Stimulated activated CD4-positive, alpha-beta T cell treated with anti-CD3 and anti-CD28 coated beads, TNF-alpha, amount 100 ng/mL, for 1 hour (primary cell): ENCODE measurements around the gene CCL1.

ENCODE experiments used
- DNase-seq, 3 donors: peaks; one replicate each; pipeline ENCODE4 v3.0.0-alpha.2; 2020; ENCODE audit warnings: low read depth in 3 of 3, low spot score in 1 of 3

Gene CCL1

DNA sequence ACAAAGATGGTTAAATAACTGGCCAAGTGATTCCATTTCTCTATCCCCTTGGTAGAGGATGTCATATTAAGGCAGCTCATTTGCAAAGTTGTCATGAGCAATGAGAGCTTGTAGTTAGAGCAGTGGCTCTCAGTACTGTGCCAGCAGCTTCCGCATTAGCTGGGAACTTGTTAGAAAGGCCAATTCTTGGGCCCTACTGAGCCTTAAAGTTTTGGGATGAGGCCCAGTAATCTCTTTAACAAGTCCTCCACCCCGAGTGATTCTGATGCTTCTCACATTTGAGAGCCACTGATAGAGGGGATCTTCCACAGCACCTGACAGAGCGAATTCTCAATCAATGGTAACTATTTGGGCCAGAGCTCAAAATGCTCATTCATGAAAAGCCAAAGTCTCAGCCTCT, 20.2 kb upstream of the CCL1 start:
- DNase-seq, result no peak

DNA sequence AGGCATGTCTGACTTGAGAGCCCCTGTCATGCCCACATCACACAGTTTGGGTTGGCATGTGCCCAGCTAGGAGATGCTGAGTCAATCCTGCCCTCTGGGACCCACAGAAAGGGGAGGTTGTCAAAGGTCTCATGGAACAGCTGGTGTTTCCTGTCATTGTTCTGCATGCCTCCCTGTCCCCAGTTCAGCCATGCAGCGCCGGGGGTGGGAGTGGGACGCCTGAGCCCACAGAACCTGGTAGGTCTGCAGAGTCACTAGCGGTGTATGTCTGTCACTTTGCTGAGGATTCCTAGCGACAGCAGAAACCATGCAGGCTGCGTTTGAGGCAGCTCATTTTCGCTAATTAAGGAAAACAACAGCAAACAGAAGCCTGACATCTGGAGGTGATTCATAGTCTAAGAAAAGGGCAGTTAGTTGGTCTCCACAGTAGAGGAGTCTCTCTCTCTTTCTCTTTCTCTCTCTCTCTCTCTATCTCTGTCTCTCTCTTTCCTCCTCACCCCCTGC, 19.6 kb upstream of the CCL1 start:
- no peak for DNase-seq

DNA sequence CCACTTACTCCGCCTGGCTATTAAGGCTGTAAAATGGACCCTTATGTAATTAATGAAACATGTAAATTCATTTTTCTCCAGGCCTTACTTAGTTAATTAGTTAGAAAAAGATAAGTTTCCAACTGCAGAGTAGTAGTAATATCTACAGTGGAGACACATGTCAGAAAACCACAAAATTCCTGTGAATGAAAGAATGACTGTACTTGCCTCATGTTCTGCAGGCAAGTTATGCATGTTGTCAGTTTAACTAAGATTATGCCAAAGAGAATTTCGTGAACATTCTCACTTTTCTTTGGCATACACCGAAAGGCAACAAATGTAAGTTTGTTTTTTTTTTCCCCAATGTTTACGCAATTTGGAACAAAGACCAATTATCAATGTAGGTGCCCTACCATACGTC, 16.8 kb upstream of the CCL1 start:
- DNase-seq, result no peak

DNA sequence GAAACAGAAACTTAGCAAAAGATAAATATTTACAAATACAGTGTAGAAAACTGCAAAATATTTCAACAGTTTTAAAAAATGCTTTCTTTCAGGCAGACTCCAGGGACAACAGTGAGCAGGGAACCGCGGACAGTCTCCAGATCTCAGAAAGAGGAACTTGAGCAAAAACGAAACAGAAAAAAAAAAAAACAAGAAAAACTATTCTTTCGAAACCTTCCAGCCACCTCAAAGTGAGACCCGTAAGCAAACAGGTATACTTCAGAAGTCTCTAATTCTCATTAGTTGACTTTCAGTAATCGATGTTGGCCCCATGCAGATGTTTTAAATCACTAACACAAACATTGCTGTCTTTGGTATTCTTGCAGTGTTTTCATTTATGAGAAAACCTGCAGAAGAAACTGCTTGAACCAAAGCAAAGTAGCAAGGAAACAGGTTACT, 15.7 kb upstream of the CCL1 start:
- DNase-seq, result no peak

DNA sequence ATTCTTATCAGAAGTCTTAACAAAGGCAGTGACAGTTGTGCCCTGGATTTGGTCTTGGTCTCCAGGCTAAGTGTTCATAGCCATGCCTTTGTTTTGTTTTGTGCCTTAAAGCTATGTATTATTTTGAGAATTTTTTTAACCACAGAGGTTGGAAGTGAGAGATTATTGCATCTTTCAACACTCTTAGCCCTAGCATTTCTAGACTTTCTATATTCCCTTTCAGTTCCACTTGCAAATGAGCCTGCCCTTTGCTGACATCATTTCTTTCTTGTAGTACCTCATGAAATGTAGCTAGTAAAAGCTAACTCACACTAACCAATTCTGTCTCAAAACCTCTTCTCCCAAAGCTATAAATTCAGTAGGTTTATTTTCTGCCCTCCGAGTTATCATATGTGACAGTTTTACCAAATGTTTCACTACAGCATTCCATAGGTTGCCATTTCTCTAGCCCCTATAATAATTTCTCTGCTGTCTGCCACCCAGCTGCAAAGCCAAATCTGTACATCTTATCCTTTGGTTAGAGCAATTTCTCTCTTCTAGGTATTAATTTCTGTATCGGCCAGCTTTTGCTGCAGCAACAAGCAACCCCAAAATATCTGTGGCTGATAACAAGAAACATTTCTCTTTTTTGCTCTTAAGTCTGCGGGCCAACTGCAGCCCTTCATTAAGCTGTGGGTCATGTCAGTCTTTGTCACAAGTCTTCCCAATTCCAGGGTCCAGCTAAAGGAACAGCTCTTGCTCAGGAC, 14.2 kb upstream of the CCL1 start:
- DNase-seq, result no peak

DNA sequence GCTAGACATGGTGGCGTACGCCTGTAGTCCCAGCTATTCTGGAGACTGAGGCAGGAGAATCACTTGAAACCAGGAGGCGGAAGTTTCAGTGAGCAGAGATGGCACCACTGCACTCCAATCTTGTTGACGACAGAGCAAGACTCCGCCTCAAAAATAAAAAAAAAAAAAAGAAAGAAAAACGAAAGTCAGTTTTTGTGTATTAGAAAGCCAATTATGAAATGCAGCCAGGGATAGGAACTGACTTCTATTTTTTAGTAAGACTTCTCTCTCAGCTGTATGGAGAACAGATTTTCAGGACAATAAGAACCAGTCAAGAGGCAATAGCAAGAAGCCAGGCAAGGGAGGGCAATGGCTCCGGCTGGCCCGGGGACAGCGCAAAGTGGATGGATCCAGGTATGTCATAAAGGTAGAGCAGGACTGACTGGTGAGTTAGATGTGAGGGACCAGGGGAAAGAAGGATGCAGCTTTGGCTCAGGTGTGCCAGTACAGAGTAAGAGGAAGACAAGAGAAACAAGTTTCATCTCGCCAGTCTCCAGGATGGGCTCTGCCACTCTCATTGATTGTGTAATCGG, 12.5 kb upstream of the CCL1 start:
- no peak for DNase-seq

DNA sequence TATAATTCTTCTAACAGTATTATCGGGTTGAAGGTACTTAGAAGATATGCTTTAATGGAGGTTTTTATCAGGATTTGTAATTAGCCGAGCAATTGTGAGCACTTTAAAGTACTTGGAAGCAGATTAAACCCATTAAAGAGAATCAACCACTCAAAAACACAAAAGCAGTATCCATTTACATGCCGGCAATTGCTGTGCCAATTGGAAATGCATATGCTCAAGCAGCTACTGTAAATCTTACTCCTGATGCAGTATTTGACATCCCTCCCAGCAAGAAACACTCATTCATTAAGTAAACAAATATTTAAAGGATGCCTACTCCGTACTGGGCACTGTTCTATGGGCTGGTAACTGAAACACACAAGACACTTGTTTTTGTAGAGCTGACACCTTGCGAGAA, 11.4 kb upstream of the CCL1 start:
- no peak for DNase-seq

DNA sequence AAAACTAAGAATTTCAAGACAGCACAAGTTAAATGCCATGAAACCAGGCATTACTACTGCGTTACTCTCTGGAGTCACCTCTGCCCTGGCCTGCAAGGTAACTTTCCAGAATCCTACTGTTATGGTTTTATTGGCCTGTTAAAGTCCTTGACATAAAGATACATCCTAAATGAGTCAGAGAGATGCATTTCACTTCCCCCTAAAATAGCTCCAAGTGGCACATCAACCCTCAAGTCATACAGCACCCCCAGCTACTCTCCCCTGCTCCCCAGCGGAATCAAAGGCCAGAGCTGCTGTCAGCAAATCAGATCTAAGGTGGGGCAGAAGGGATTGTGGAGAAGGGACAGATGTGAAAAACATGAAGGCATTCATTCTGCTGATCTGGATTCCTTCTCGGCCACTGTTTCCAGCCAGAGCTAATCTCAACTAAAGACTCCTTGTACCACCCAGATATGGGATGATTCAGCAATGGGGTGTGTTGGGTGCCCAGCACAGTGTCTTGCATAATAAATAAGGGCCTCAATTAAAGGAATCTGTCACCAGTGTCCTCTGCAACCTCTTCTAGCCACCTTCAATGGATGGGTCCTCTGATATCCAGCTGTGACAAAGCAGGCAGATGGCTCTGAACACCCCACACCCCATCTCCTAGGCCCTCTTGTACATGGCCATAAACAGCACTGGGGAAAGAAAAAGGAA, 8.5 kb upstream of the CCL1 start:
- no peak for DNase-seq

DNA sequence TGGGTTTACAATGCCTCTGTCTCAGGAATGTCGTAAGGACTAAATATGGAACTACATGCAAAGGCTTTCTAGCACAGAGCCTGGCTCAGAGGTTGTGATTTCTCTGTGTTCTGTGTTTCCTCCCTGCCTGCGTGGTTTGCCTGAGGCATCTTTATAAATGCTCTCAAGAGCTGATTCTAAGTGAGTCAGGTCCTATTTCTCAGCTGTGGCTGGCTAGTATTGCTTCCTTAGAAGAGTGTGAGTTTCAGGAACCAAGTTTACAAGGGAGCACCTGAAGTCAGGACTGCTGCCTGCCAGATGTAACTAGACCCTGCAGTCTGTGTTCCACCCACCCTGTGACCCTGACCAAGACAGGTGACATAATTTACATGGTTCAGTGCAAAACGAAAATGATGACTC, 8.0 kb upstream of the CCL1 start:
- DNase-seq, result no peak

DNA sequence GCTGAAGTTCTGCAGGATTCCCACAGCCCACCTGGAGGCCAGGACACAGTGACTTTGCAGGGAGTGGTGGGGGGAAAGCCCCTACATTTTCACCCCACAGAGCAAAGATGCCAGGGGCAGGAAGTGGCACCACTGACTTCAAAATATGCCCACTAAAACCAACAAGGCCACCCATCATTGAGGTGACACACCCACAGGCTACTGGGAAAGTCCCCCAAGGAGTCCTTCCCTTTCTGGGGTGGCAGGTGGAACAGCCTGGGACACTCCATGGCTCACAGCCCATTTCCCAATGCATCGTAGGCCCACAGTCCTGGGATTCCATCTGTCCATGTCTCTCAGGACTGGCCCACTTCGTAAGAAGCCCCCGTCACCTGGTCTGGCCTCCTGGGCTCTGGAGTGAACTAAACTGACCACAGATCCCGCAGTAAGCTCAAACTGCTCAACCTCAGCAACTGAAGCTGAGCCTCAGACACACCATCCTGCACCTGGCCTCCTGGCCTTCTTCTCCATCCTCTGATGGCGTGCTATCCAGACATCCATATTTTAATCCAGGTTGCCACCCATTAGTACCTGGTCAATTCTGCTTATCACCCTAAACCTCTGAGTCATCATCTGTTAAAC, 7.5 kb upstream of the CCL1 start:
- no peak for DNase-seq

DNA sequence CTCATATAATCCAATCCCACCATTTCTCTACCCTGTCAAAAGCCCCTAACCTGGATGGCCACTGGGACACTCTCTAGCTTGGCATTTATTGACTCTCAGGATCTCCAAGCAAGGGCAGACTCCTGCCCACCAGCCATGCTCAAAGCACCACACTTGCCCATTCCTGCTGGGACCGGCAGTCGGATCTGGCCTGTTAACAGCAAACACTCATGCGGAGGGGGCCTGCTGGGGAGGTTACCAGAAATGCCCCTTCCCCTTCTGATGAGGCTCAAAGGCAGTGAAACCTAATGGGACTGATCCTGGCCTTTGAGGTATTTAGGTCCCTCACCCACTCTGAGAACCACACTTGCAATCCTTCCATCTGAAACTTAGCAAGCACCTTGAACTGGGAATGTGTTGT, 6.5 kb upstream of the CCL1 start:
- DNase-seq, result no peak

DNA sequence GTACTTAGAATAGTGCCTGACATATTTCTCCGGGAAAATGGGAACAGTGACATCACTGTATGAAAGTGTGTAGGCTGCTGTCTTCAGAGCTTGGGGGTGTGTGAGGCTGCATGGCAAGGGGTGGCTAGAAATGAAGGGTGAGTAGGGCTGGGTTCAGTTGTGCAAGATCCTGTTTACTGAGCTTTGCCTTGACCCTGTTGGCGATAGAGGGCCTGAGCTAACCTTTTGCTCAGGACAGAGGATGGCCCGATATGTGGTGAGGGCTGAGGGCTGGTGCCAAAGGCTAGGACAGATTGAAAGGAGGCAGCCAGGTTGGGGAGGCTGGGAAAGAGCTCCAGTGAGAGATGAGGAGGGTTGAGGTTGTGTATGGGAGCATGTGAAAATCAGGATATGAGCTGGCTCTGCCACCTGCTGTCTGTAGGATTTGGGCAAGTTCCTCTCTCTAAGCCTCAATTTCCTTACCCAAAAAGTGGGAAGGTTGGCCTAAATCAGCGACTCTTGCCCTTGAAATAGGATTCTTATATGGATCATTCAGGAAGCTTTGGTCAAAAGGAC, 6.0 kb upstream of the CCL1 start:
- DNase-seq, result no peak

DNA sequence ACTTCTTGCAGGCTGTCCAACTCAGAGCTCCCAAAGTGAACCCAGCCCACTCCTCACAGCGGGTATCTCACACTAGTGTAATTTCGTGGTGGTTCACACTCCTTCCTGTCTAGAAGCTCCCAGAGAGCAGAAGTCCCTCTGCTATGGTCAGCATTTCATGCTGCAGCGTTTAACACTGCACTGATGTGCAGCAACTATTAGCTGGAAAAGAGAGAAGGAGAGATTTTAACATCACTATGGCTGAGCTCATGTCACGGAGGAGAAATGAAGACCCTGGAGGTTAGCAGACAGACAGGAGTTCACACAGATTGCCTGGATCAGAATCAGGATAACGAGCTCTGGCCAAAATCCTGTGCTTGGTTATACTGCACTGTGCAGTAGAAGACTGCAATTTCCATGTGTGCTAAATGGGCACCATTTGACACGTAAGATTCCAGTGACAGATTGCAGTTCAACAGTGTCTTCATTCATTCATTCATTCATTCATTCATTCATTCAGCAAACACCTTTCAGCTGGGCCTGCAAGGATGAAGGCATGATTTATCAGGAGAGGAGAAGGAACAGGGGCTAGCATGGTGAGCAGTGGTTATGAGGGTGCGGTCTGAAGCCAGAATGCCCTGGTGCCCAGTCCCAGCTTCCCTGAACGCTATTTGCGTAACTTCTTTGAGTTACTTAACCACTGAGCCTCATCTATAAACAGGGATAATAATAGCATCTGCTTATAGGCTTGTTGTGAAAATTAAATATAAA, 5.3 kb upstream of the CCL1 start:
- no peak for DNase-seq

DNA sequence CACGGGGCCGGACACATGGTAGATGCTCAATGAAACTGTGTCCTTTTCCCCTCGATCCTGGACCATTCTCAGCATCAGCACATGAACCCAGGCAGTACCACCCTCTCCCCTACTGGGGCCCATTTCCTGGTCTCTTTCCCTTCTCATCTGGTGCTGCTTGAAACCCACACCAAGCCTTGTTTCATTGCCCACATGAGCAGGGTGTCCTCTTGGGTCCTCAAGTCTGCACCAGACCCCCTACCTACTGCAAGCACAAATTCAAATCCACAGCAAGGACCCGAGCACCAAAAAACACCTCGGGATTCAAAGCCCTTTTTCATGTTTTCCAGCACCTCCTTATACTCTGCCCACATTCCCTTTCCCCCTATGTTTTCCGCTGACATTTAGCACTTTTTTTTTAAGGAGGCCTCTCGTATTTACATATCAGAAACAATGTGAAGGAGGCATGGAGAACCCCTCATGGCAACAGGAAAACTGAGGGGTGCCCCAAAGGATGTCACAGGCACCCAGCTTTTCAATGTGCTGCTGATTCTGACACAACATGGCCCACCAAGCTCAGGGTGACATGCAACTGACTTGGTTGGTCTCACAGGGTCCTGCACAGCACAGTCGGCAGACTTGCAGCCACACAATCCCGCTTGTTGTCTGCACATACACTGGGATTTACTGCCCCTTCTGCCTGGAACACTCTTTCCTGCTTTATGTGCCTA, 4.6 kb upstream of the CCL1 start:
- no peak for DNase-seq

DNA sequence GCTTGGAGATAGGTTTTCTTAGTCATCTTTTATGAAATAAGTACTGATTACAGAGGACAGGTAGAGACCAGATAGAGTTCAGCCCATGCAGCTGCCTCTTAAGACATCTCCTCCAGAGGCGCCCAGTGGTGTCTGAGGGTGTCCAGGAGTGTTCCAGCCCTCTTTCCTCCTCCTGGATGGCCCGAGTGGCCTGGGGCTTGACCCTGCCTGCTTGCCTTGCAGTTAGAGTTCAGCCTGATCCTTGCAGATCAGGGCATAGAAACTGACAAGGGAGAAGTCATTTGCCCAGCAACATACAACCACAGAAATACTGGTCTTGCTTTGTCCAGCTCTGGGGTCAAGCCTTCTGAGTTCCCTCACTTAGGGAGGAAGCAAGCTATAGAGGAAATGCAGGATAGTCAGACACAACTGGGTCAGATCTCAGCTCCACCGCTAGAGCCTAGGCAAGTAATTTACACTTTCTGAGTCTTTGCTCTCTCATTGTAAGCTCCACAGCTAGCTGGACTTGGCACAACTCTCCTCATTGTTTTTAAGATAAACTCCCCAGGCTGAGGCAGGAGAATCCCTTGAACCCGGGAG, 3.6 kb upstream of the CCL1 start:
- no peak for DNase-seq

DNA sequence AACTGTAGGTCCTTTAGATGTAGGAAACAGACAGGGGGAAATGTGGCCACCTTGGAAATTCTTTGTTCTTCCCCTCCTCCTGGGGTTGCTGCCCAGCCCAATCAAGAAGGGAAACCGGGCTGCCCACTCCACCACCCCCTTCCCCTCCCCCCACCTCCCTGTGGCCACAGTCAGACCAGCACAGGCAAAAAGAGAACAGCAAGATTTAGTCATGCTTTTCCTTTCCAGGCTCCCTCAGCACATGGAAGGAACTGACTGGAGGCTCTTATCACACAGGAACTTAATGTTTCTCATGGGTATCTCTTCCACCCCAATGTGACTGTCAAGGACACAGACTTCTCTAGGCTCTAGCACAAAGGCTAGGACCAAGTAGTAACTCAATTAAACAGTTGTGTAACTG, 3.0 kb upstream of the CCL1 start:
- no peak for DNase-seq

DNA sequence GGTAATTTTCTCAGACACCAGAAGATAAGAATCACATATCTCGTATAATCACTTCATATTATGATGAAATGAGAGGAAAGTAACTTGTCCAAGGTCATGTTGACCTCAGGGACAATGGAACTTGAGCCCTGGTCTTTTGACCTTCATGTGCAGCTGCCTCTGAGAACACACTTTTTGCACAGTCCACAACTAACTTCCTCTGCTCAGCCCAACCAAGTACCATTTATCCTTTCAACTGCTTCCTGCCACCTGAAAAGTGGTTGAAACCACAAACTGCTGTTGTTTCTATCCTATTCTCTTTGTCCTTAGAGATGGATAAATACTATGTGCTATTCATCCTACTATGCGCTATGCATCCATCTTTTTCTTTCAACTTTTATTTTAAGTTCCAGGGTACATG, 2.3 kb upstream of the CCL1 start:
- DNase-seq, result no peak

DNA sequence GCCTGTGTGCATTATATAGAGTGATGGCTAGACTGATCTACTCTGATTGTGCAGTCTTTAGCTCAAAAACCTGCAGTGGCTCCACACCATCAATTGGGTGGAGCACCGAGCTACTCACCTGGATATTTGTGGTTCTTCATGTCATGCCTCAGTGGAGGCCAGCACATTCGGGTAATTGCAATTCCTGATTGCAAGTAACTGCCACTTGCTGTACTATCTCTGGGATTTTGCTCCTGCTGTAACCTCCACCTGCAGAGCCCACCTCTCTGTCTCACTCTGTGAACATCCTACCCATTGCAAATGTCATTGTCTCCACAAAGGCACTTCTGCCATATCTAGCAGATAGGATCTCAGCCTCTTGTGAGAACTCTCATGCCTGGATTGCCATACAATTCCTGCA, 1.7 kb upstream of the CCL1 start:
- DNase-seq, result no peak

DNA sequence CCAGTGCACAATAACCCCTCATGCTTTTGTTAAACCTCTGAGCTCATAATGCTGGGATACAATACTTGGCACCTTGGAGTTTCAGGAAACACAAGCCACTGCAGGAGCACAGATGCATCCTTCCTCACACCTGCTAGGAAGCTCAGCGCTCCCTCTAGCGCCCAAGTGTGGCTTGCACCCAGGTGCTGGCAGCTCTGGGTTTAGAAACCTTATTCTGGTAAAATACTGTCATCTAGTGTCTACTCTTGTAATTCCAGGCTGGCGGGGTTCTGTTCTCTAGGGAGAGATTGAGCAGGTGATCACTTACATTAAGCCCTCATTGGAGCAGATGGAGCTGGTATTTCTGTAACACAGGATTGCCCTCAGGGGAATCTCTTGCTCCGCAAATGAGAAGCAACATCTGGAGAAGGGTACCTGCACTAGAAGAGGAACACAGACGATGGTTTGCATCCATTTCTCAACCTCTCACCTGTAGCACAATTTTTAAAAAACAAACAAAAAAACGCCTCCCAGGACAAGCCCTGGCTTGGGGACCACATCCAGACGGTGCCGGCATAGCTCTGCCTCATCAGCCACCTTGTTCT, 1.5 kb downstream of the CCL1 start:
- peak in 2 of 3 donors; percentile 2 to 32 for DNase-seq
